Stomach smooth muscle (tissue), 2 donors: ENCODE measurements around the gene TMEM52.

Experiments used
- H3K27ac ChIP-seq: one replicate; pipeline ENCODE4 v1.7.0; 2013; ENCODE audit warnings: mild to moderate bottlenecking, low read length, inconsistent platforms
- H3K27me3 ChIP-seq, 2 donors: one replicate each; pipeline ENCODE4 v1.7.0; 2013; ENCODE audit warnings: low read length in 2 of 2; ENCODE audit not compliant: insufficient read depth in 2 of 2, control insufficient read depth in 1 of 2
- H3K36me3 ChIP-seq, 2 donors: one replicate each; pipeline ENCODE4 v1.7.0; 2013; ENCODE audit warnings: low read length in 2 of 2; ENCODE audit not compliant: control insufficient read depth in 2 of 2, insufficient read depth in 2 of 2
- H3K4me1 ChIP-seq: one replicate; pipeline ENCODE4 v1.7.0; 2013; ENCODE audit warnings: low read length; ENCODE audit not compliant: control insufficient read depth, insufficient read depth
- H3K4me3 ChIP-seq, 2 donors: one replicate each; pipeline ENCODE4 v1.7.0; 2013; ENCODE audit warnings: low read length in 2 of 2
- H3K9ac ChIP-seq, 2 donors: one replicate each; pipeline ENCODE4 v1.7.0; 2013; ENCODE audit warnings: low read length in 2 of 2, mild to moderate bottlenecking in 1 of 2
- H3K9me3 ChIP-seq, 2 donors: one replicate each; pipeline ENCODE4 v1.7.0; 2013; ENCODE audit warnings: low read length in 2 of 2; ENCODE audit not compliant: control insufficient read depth in 2 of 2
- donor health status: healthy.
- donor health status: Pancreatic carcinoma.

TMEM52 gene

DNA sequence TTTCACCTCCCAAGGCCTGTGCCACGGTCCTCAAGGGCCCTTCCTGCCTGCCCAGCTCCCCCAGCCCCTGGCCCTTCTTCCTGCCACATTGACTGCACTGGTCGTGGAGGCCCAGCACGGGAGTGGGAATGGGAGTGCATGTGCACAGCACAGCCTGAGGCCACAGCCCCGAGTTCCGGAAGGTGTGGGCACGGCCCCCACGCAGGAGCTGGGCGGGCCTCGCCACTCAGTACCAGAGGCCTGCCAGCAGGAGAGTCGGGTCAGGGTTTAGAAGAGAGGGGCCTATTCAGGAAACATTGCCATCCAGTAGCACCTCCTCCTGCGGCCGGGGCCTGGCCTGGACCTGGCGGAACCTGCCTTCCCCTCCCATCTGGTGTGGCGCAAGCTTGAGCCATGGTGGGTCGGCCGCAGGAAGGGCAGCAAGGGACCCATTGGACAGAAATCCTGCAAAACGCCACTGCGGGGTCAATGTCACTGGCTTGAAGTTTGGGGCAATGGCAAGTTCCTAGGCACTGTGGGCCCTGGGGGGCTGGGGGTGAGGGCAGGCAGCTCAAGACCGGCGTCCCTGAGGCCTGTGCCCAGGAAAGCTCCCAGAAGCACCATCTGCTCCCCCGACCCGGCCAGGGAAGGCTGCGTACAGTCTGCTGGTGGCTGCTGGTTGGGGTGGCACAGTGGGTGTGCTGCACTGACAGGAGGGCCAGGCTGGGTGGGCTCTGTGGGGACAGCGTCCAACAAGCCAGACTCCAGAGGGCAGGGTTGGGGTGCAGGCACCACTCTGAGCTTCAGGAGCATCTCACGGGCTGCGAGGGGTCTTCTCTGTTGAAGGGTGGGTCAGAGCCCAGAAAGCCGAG, 1.8 kb upstream of the TMEM52 start:
- Histone ChIP-seq H3K4me3 (no peak overlapping the region), H3K9me3 (no peaks in the 10 kb centered on the region), H3K27me3 (no peaks in the 10 kb centered on the region), H3K9ac (no peak overlapping the region), H3K4me1 (peaks cover 19% of the 10 kb centered on the region), H3K36me3 (no peaks in the 10 kb centered on the region), H3K27ac (no peak overlapping the region)

DNA sequence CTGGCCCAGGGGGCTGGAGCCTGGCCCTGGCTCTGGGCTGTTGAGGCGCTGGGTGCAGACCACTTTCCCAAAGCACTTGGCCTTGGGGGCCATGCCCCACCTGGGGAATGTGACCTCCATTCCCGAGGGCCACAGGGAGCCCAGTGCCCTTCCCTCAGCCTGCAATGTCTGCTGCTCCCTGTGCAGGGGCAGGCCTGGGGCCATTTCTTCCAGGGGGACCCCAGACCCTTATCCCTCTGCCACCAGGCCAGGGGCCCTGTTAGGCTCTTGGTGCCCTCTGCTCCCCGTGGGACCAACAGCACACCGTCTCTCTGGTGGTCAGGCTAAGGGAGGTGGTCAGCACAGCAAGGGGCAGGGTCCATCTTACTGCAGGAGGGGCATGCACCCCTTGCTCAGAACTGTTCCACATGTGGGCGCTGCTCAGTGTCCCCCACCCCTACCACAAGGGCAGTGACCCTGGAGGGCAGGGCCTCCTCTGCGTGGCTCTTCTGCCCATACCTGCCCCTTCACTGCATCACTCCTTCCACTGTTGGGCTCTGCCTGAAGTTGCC, 1.1 kb upstream of the TMEM52 start:
- H3K36me3 ChIP-seq = no peaks in the 10 kb centered on the region
- peaks cover 19% of the 10 kb centered on the region for H3K4me1 ChIP-seq
- peak overlapping the region; percentile 46 to 71 for H3K4me3 ChIP-seq
- H3K9ac ChIP-seq = no peak overlapping the region
- peak overlapping the region; percentile 31 for H3K27ac ChIP-seq
- no peaks in the 10 kb centered on the region for H3K27me3 ChIP-seq
- H3K9me3 ChIP-seq = no peaks in the 10 kb centered on the region

DNA sequence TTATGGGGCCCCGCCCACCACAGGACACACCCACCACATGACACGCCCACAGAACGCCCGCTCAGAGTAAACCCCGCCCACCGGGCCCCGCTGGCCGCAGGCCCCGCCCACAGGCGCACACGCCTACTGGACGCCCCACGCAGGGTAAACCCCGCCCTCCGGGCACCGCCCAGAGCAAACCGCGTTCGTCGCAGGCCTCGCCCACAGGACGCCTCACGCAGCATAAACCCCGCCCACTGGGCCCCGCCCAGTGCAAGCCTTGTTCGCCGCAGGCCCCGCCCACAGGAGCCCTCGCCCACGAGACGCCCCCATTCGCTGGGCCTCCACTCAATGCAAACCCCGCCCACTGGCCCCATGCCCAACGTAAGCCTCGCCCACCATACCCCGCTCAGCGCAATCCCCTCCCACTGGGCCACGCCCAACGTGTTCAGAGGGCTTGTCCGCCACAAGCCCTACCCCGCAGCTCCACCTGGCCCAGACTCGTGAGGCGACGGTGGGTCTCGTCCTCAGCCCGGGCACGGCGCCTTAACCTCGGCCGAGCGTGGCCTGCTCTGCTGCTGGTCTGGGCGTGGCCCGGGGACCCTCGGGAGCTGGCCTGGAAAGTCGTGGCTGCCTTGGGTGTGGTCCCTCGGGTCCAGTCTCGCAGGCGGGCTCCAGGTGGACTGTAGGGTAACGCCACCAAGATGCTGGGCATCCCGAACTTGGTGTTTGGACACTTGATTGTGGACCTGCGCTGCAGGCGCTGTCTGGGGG, 401 bp upstream of the TMEM52 start:
- H3K9ac ChIP-seq = no peak overlapping the region

DNA sequence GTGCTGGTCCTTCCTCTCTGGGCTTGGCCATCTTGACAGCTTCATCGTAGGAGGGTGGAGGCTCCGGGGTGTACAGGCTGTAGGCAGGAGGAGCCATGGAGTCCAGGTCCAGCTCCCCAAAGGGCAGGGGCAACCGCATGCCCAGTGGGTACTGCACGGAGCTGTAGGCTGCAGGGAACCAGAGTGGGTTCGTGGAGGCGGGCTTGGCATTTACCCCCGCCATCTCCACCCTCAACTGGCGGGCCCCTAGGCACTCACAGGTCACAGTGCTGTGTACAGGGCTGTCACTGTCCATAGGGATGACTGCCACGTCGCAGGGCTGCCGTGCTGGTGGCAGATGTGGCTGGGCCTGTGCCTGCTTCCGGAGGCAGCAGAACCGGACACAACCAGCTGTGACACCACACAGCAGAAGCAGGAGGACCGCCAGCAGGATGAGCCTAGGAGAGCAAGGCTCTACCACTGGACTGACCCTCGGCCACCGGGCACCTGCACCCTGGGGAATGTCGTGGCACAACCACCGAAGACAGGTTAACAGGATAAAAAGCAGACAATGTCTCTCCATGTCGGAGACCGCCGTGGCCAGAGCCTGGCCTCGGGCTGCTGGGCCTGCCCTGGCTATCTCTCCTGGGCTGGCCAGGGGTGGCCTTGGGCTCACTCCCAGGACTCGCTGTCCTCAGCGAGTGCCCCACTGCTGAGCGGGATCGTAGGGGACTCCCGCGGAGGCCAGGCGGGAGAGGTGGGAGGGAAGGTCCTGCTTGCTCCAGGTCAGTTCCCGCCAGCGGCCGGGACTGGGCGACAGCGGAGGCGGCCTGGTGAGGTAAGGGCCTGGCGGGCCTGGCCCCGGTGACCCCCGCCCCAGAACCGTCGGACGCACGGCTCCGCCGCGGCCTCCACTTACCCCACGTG, 831 bp downstream of the TMEM52 start:
- Histone ChIP-seq H3K27me3 (no peaks in the 10 kb centered on the region), H3K9ac (no peak overlapping the region), H3K4me1 (peaks cover 19% of the 10 kb centered on the region), H3K27ac (no peak overlapping the region), H3K36me3 (no peaks in the 10 kb centered on the region), H3K4me3 (peak overlapping the region; percentile 55 to 71), H3K9me3 (no peaks in the 10 kb centered on the region)

More for the DNA sequence above, 401 bp upstream of the TMEM52 start:
- peak overlapping the region; percentile 31 for H3K27ac ChIP-seq
- no peaks in the 10 kb centered on the region for H3K27me3 ChIP-seq
- H3K4me3 ChIP-seq = peak overlapping the region; percentile 55 to 71
- no peaks in the 10 kb centered on the region for H3K9me3 ChIP-seq
- peaks cover 19% of the 10 kb centered on the region for H3K4me1 ChIP-seq
- no peaks in the 10 kb centered on the region for H3K36me3 ChIP-seq

DNA sequence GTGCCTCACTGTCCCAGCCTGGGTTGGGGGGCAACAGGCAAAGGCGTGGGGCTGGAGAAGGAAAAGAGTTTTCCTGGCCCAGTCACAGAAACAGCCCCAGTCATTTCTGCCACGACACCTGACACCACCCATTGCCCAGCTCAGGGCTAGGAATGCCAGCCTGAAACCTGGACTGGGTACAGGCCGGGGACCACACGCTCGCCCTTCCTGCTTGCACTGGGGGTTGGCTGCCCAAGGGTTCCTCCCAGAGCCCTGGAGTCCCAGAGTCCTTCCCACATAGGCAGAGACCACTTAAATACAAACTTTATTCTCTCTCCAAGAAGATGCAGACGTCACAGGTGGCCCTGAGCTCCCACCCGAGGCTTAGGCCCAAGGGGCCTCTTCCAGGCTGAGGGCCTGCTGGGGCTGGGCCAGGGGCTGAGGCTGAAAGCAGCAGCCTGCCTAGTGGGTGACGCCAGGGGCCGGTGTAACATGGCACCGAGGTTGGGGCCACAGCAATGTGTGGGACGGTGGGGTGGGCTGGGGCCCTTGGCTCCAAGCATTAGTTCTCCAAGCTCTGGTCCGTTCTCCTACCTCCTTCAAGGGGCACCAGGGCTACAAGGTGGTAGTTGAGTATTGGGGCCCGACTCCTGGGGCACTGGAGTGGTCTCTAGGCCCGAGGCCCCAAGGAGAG, 1.6 kb downstream of the TMEM52 start:
- no peak overlapping the region for H3K4me3 ChIP-seq
- H3K27ac ChIP-seq = no peak overlapping the region
- peaks cover 19% of the 10 kb centered on the region for H3K4me1 ChIP-seq
- no peaks in the 10 kb centered on the region for H3K27me3 ChIP-seq
- no peaks in the 10 kb centered on the region for H3K36me3 ChIP-seq
- H3K9ac ChIP-seq = no peak overlapping the region
- H3K9me3 ChIP-seq = no peaks in the 10 kb centered on the region

DNA sequence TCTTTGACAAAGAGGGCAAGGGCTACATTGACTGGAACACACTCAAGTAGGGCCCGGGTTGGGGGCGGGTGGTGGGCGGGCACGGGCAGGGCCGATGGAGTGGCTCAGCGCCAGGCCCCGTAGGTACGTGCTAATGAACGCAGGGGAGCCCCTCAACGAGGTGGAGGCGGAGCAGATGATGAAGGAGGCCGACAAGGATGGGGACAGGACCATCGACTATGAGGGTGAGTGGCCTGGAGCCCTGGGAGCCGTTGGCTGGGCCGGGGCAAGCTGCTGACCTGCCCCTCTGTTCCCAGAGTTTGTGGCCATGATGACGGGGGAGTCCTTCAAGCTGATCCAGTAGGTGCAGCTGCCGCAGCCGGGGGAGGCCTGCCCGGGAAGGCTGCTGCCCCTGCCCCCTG, 2.2 kb downstream of the TMEM52 start:
- H3K36me3 ChIP-seq = no peaks in the 10 kb centered on the region
- H3K9ac ChIP-seq = no peak overlapping the region
- H3K27ac ChIP-seq = no peak overlapping the region
- H3K4me1 ChIP-seq = peaks cover 19% of the 10 kb centered on the region
- H3K27me3 ChIP-seq = no peaks in the 10 kb centered on the region
- no peak overlapping the region for H3K4me3 ChIP-seq
- no peaks in the 10 kb centered on the region for H3K9me3 ChIP-seq

DNA sequence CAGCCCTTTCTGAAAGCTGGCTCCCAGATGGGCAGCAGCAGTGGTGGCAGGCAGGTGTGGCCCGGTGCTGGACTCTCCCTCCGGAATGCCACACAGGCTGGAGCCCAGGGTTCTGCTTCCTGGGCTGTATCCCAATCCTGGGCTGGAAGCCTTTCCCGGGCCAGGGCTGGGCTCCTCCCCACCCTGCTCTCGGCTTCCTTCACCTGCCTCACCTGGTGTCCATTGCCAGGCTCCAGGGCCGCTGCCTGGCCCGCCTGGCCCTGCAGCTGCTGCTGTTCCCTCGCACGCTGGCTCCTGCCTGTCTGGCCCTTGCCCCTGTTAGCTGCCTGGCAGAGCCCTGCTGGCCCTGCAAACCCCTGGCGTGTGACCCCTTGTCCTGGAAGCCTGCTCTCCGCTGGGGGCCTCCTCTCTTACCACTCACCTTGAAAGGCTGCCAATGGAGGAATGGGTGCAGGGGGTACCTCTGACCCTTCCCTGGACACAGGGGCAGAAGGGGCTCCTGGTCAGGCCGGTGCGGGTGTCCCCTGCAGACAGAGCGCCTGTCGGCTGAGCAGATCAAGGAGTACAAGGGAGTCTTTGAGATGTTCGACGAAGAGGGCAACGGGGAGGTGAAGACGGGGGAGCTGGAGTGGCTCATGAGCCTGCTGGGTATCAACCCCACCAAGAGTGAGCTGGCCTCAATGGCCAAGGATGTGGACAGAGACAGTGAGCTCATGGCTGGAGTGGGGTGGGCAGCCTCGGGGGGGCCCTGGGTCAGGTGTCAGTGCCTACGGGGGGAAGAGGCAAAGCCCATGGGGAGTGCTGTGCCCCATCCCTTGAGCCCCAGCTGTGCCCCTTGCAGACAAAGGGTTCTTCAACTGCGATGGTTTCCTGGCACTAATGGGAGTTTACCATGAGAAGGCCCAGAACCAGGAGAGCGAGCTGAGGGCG, 2.9 kb downstream of the TMEM52 start:
- no peak overlapping the region for H3K27ac ChIP-seq
- no peaks in the 10 kb centered on the region for H3K36me3 ChIP-seq
- peaks cover 19% of the 10 kb centered on the region for H3K4me1 ChIP-seq
- H3K4me3 ChIP-seq = no peak overlapping the region
- no peaks in the 10 kb centered on the region for H3K27me3 ChIP-seq
- H3K9ac ChIP-seq = no peak overlapping the region
- H3K9me3 ChIP-seq = no peaks in the 10 kb centered on the region

DNA sequence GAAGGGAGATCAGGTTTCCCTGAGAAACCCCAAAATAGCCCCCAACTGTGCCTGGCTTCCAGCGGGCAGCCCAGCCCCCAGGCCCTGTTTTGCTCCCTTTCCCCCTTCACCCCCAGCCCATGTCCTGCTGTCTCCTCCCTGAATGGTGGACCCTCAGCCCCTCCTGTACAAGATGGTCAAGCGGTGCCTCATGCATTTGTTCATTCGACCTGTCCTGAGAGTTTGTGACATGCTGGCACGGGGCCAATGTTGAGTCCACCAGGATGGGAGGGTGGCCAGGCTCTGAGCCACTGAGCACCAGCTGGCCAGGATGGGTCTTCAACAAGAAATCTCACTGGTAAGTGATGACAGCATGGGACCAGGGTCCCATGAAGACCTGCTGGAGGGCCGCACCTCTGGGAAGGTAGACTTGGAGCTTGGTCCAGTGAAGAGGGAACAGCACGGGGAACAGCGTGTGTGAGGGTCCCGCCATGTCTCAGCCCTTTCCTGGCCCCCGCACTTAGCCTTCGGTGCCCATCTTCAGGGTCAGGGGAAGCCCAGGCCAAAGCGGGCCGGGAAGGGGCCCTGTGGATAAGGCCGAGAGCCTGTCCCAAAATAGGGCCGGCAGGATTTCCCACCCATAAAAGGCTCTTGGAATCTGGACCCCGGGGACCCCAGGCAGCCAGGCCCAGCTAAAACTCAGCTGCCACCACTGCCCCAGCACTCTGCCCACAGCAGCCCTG, 3.9 kb downstream of the TMEM52 start, which contains the start of gene CALML6:
Gene CALML6, plus strand, starts transcription at position 290 of the 722 bp plus-strand sequence. Its CDS starts 21 bp downstream, at position 311.
- Histone ChIP-seq H3K9ac (no peak within 1 kb of the TSS), H3K4me1 (peaks cover 19% of the 10 kb centered on the region), H3K4me3 (no peak within 1 kb of the TSS), H3K27ac (no peak within 1 kb of the TSS), H3K27me3 (no peaks in the 10 kb centered on the region), H3K9me3 (no peaks in the 10 kb centered on the region), H3K36me3 (no peaks in the 10 kb centered on the region)
